Astrocyte of the spinal cord (primary cell): ENCODE measurements around the gene PDIA4.

Experiments
- DNase-seq: peaks from one replicate; pipeline ENCODE4 v3.0.0; 2011; ENCODE audit warnings: low read depth, low spot score
- H3K4me3 ChIP-seq: 2 replicates; pipeline ENCODE4 v1.5.1; 2011; ENCODE audit warnings: low read depth, mild to moderate bottlenecking, low read length, moderate library complexity
- CTCF ChIP-seq: IDR thresholded peaks from 2 replicates; pipeline ENCODE4 v1.5.1; 2012; ENCODE audit warnings: low read depth, mild to moderate bottlenecking, low read length, inconsistent platforms
- in situ Hi-C: cut with HindIII; loops from 2 replicates; pipeline ENCODE4 v1.10.0; 2017; ENCODE audit warnings: low sequenced_read_pairs

The PDIA4 gene

GRCh38 chr7:148999192-148999591, 29.1 kb downstream of the PDIA4 start:
- in situ Hi-C loops = no loop called here
- no peak for TF ChIP-seq CTCF
- DNase-seq = no peak
- no peak overlapping the region for H3K4me3 ChIP-seq

- no peak for DNase-seq
- in situ Hi-C loops = no loop called here
- no peak overlapping the region for H3K4me3 ChIP-seq
- no peak for TF ChIP-seq CTCF
These were observed 30.8 kb downstream of the PDIA4 start for GRCh38 chr7:148997497-148997896.

DNA sequence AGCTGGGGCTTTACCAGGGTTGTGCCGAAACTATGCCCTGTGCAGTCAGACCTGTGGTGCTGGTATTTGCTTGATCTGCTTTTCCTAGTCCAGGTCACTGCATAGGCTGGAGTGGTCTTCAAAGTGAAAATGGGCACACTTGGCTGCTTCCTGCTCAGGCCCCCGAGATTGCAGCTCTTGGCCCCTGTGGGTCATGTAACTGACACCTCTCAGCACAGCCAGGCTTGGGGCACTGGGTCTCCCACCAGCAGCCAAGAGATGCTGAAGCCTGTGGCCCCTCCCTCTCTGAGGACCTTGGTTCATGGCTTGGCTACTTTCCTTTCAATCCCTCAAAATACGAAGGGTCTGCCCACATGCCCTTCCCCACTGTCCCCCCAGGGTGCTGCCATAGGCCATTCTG, 33.7 kb downstream of the PDIA4 start:
- H3K4me3 ChIP-seq = no peak overlapping the region
- in situ Hi-C loops = no loop called here
- TF ChIP-seq CTCF = no peak
- DNase-seq = no peak

GRCh38 chr7:148993193-148993592, 35.1 kb downstream of the PDIA4 start:
- DNase-seq = no peak
- in situ Hi-C loops = no loop called here
- no peak for TF ChIP-seq CTCF
- no peak overlapping the region for H3K4me3 ChIP-seq

- in situ Hi-C loops = no loop called here
- TF ChIP-seq CTCF = no peak
- no peak for DNase-seq
- no peak overlapping the region for H3K4me3 ChIP-seq
These were observed 36.8 kb downstream of the PDIA4 start for GRCh38 chr7:148991536-148991935.

DNA sequence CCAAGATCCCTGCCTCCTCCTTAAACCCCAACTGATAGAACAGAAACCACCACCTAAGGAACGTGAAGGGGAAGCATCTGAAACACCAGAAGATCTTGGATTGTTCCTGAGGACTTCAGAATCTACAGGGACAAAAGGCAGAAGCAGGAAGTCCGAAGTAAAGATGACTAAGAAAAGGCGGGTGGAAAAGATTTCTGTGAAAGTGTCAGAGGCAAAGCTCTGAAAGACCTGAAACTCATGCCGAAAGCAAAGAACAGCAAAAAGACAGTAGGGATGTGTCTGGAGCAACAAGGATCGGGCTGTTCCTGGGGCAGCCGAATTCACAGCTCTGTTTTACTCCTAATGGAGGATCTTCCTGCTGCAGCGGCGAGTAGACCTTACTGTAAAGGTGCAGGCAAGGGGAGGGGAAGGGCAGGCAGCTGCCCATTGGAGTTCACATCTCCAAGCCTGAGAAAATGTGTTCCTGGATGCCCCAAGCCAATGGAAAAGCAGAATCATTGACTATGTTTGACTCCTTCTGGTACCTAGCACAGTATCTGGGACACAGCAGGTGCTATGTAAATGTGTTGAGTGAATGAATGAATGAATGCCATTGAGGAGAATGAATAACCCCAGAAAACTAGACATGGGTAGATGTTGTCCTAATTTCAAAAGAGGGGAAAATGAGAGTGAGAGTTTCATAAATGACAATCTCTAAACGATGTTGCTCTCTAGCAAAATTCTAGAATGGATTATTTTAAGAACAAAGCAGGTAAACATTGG, 40.4 kb downstream of the PDIA4 start:
- no peak for DNase-seq
- no peak for TF ChIP-seq CTCF
- in situ Hi-C loops = no loop called here
- peak overlapping the region; percentile 89 for H3K4me3 ChIP-seq
